ENCODE measurements around the gene MYORG.
A peak's percentile ranks its signal among the peaks of the same experiment; 100 is the strongest.

MYORG gene

GRCh38 chr9:34384368-34385165, 7.9 kb upstream of the MYORG start:
- no peak for DNase-seq (ENCODE audit: low read depth in 2 of 2)

- no peak for DNase-seq (ENCODE audit: low read depth in 2 of 2)
Measured at GRCh38 chr9:34383904-34384303, 7.2 kb upstream of the MYORG start.

- DNase-seq (ENCODE audit: low read depth in 2 of 2), result no peak
Measured at GRCh38 chr9:34382879-34383278, 6.2 kb upstream of the MYORG start.

GRCh38 chr9:34382054-34382453, 5.4 kb upstream of the MYORG start:
- no peak for DNase-seq (ENCODE audit: low read depth in 2 of 2)

GRCh38 chr9:34381323-34381722, 4.6 kb upstream of the MYORG start:
- no peak for DNase-seq (ENCODE audit: low read depth in 2 of 2)

- DNase-seq (ENCODE audit: low read depth in 2 of 2), result peak; percentile 48 to 54
Measured at GRCh38 chr9:34380511-34381315, 4.0 kb upstream of the MYORG start.

- DNase-seq (ENCODE audit: low read depth in 2 of 2), result no peak
Measured at GRCh38 chr9:34380034-34380510, 3.4 kb upstream of the MYORG start.

GRCh38 chr9:34379334-34380033, 2.8 kb upstream of the MYORG start:
- DNase-seq (ENCODE audit: low read depth in 2 of 2), result peak; percentile 77 to 84

- DNase-seq (ENCODE audit: low read depth in 2 of 2), result no peak
Measured at GRCh38 chr9:34378376-34379060, 1.8 kb upstream of the MYORG start.

GRCh38 chr9:34377404-34377746, 677 bp upstream of the MYORG start:
- DNase-seq (ENCODE audit: low read depth in 2 of 2), result no peak

- DNase-seq (ENCODE audit: low read depth in 2 of 2), result no peak
Measured at GRCh38 chr9:34375901-34376595, 650 bp downstream of the MYORG start.

GRCh38 chr9:34374905-34375552, 1.7 kb downstream of the MYORG start:
- DNase-seq (ENCODE audit: low read depth in 2 of 2), result no peak

GRCh38 chr9:34374339-34374738, 2.4 kb downstream of the MYORG start:
- DNase-seq (ENCODE audit: low read depth in 2 of 2), result no peak

GRCh38 chr9:34373749-34374148, 2.9 kb downstream of the MYORG start:
- no peak for DNase-seq (ENCODE audit: low read depth in 2 of 2)

GRCh38 chr9:34372467-34373011, 4.2 kb downstream of the MYORG start:
- DNase-seq (ENCODE audit: low read depth in 2 of 2), result no peak

GRCh38 chr9:34371886-34372466, 4.7 kb downstream of the MYORG start:
- DNase-seq (ENCODE audit: low read depth in 2 of 2), result no peak

GRCh38 chr9:34370970-34371880, 5.5 kb downstream of the MYORG start:
- no peak for DNase-seq (ENCODE audit: low read depth in 2 of 2)

- DNase-seq (ENCODE audit: low read depth in 2 of 2), result no peak
Measured at GRCh38 chr9:34370335-34370969, 6.2 kb downstream of the MYORG start.
